Activated CD8-positive, alpha-beta T cell treated with anti-CD3 and anti-CD28 coated beads for 36 hours (primary cell): ENCODE measurements around the gene MYZAP. TPM values are rescaled to one million over a fixed set of nuclear protein-coding genes. Genes with fewer than 3 reads are reported as not detected.

Experiments used
- ATAC-seq: fragments of 200-7000 bp; cut with Tn5 transposase; one replicate; pipeline ENCODE4 v1.10.0; 2021; ENCODE audit warnings: mild to moderate bottlenecking, moderate library complexity
- CTCF ChIA-PET: fragments of 350-600 bp; sonication (Branson Sonifier 250); formaldehyde crosslinking; loops from one replicate; lab custom pipeline; 2021; ENCODE audit warnings: antibody characterized with exemption; lab: Charles Lee
- POLR2A ChIA-PET: fragments of 350-600 bp; sonication (Branson Sonifier 250); formaldehyde crosslinking; loops from one replicate; lab custom pipeline; 2021; ENCODE audit warnings: antibody characterized with exemption; lab: Charles Lee
- DNase-seq: peaks from one replicate; pipeline ENCODE4 v3.0.0-alpha.2; 2020
- H3K27ac Mint-ChIP-seq: one replicate; pipeline ENCODE4 v1.8.0; 2021; ENCODE audit warnings: mild to moderate bottlenecking, mixed read lengths
- H3K27me3 Mint-ChIP-seq: one replicate; pipeline ENCODE4 v1.8.0; 2021; ENCODE audit warnings: mixed read lengths
- H3K36me3 Mint-ChIP-seq: one replicate; pipeline ENCODE4 v1.8.0; 2021; ENCODE audit warnings: low read depth, mixed read lengths
- H3K4me1 Mint-ChIP-seq: one replicate; pipeline ENCODE4 v1.8.0; 2021; ENCODE audit warnings: low read depth, mixed read lengths
- H3K4me3 Mint-ChIP-seq: one replicate; pipeline ENCODE4 v1.8.0; 2021; ENCODE audit warnings: mild to moderate bottlenecking, moderate library complexity, mixed read lengths
- H3K9me3 Mint-ChIP-seq: one replicate; pipeline ENCODE4 v1.8.0; 2021; ENCODE audit warnings: mixed read lengths
- CTCF ChIP-seq: fragments of 200-600 bp; IDR thresholded peaks from one replicate; pipeline ENCODE4 v1.8.0; 2022; ENCODE audit warnings: antibody characterized with exemption, mild to moderate bottlenecking
- intact Hi-C: fragments of 100-400 bp; cut with micrococcal nuclease; formaldehyde crosslinking; loops from one replicate; pipeline ENCODE4 v1.10.0; 2022
- total RNA-seq, 2 experiments: library from RNA; stranded (reverse); gene quantifications; one replicate each; pipeline ENCODE4 v1.2.3, GENCODE V29; 2021

Gene MYZAP, protein sequence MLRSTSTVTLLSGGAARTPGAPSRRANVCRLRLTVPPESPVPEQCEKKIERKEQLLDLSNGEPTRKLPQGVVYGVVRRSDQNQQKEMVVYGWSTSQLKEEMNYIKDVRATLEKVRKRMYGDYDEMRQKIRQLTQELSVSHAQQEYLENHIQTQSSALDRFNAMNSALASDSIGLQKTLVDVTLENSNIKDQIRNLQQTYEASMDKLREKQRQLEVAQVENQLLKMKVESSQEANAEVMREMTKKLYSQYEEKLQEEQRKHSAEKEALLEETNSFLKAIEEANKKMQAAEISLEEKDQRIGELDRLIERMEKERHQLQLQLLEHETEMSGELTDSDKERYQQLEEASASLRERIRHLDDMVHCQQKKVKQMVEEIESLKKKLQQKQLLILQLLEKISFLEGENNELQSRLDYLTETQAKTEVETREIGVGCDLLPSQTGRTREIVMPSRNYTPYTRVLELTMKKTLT
- not detected for total RNA-seq

- CTCF ChIA-PET = no interaction called here
- intact Hi-C loops = no loop called here
- POLR2A ChIA-PET = no interaction called here
- no peaks in the 10 kb centered on the region for H3K9me3 Mint-ChIP-seq
- ATAC-seq (peak; percentile 84), DNase-seq (peak; percentile 39)
- H3K4me1 Mint-ChIP-seq = peaks cover 13% of the 10 kb centered on the region
- peaks cover 35% of the 10 kb centered on the region for H3K27me3 Mint-ChIP-seq
- H3K36me3 Mint-ChIP-seq = no peaks in the 10 kb centered on the region
- peak within 1 kb of the TSS; percentile 49 for H3K4me3 Mint-ChIP-seq
- no peak for TF ChIP-seq CTCF
- no peak within 1 kb of the TSS for H3K27ac Mint-ChIP-seq
Observed at GRCh38 chr15:57591822-57592367, at the start of gene MYZAP. Gene MYZAP (plus strand): TSS chr15:57591904. CDS start chr15:57592035, 131 bp downstream.

DNA sequence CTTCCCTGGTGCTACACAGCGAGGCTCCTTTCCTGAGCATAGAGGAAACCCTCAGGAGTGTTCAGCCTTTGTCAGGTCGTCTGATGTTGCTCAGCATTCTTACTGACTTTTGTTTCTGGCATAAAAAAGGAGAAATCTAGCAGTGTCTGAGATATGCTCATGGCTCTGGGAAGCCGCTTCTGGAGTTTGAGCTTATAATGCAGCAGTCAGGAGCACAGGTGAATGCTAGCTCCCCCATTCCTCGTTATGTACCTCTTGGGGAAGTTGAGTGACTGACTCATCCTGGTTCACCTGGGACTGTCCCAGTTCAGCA, 49.2 kb upstream of the MYZAP start:
- DNase-seq (no peak), ATAC-seq (no peak)
- Mint-ChIP-seq H3K4me3 (no peak overlapping the region), H3K27me3 (peaks cover 7% of the 10 kb centered on the region), H3K27ac (no peak overlapping the region), H3K9me3 (no peaks in the 10 kb centered on the region), H3K4me1 (no peaks in the 10 kb centered on the region), H3K36me3 (no peaks in the 10 kb centered on the region)
- ChIA-PET POLR2A (interaction anchor here (1.2 kb wide), 1 partner anchor 9 kb away, joined by 3 read pairs; no protein-coding TSS in a partner anchor), CTCF (interaction anchor here (0.8 to 2.6 kb wide), 15 partner anchors 8 to 318 kb away, joined by 3 to 34 read pairs (median 5); no protein-coding TSS in a partner anchor)
- intact Hi-C loops = loop anchor here (5.0 kb wide), 1 partner anchor 200 kb away; no protein-coding TSS in a partner anchor
- peak; percentile 3 for TF ChIP-seq CTCF

DNA sequence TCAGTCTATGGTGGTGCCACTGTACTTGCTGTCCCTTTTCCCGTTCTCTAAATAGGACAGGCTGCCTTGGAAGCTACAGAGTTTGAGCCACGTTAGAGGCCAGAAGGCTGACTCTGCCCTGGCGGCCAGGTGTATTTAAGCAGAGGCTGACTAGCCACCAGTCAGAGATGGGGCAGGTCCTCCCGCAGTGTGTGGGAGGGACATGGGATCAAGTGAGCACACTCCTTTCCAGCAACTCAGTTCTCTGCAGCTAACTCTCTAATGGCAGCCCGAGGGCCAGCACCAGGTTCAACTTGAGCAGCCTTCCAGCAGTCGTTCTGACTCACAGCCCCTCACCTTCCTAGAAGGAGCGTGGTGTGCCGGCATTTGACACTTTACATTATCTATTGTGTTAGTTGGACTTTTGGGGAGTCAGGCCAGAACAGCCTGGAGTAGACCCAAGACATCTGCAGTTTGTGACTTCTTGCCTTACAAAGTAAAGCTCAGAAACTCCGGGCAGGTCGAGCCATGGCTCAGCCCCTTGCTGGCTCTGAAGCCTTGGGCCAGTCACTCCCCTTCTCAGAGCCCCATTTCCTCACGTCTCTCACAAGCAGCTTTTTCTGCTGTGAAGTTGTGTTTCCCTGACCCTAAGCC, 46.7 kb upstream of the MYZAP start:
- H3K4me3 Mint-ChIP-seq = no peak overlapping the region
- no peaks in the 10 kb centered on the region for H3K4me1 Mint-ChIP-seq
- intact Hi-C loops = loop anchor here (5.0 kb wide), 1 partner anchor 203 kb away; no protein-coding TSS in a partner anchor
- H3K36me3 Mint-ChIP-seq = no peaks in the 10 kb centered on the region
- ChIA-PET CTCF (interaction anchor here (1.7 to 2.2 kb wide), 2 partner anchors 16 to 204 kb away, joined by 5 to 9 read pairs; no protein-coding TSS in a partner anchor), POLR2A (no interaction called here)
- H3K9me3 Mint-ChIP-seq = no peaks in the 10 kb centered on the region
- no peak for TF ChIP-seq CTCF
- ATAC-seq (no peak), DNase-seq (no peak)
- H3K27me3 Mint-ChIP-seq = peaks cover 2% of the 10 kb centered on the region
- no peak overlapping the region for H3K27ac Mint-ChIP-seq

DNA sequence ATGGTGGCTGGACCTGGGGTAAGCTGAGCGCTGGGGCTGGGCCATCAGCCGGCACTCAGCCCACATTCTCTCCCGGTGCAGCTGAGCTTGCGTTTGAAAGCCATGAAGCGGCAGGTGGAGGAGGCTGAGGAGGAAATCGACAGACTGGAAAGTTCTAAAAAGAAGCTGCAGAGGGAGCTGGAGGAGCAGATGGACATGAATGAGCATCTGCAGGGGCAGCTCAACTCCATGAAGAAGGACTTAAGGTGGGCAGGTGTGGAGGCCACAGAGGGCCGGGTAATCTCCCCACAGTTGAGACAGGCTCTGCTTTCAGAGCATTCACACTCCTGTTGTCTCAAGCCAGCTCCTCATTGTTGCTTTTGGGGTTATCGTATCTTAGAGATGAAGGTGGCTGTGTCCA, 45.7 kb upstream of the MYZAP start:
- Mint-ChIP-seq H3K9me3 (no peaks in the 10 kb centered on the region), H3K27me3 (no peaks in the 10 kb centered on the region), H3K36me3 (no peaks in the 10 kb centered on the region), H3K4me3 (no peak overlapping the region), H3K4me1 (no peaks in the 10 kb centered on the region), H3K27ac (no peak overlapping the region)
- ChIA-PET POLR2A (no interaction called here), CTCF (interaction anchor here (0.9 to 2.2 kb wide), 5 partner anchors 14 to 205 kb away, joined by 3 to 9 read pairs (median 4); no protein-coding TSS in a partner anchor)
- TF ChIP-seq CTCF = no peak
- intact Hi-C loops = no loop called here
- no peak for ATAC-seq
- no peak for DNase-seq
